Right ventricle myocardium superior (tissue), 1 donor: ENCODE data around the gene KCNAB2. TPM values are rescaled to one million over a fixed set of nuclear protein-coding genes. Genes with fewer than 3 reads are reported as not detected.

ENCODE experiments used
- ATAC-seq: fragments of 200-7000 bp; cut with Tn5 transposase; one replicate; pipeline ENCODE4 v1.9.1; 2020; ENCODE audit warnings: mild to moderate bottlenecking; ENCODE audit not compliant: poor library complexity
- DNase-seq: peaks from one replicate; pipeline ENCODE4 v3.0.0-alpha.2; 2020
- intact Hi-C: fragments of 100-400 bp; cut with DNase I; formaldehyde crosslinking; loops from one replicate; pipeline ENCODE4 v1.11.2; 2022
- total RNA-seq: library from RNA; stranded (reverse); fragmentation: NEBNext Ultra II Directional; extraction: Animal tissue kit (Norgen Biotek cat#: 25700); gene quantifications from one replicate; pipeline ENCODE4 v1.2.1, GENCODE V29; 2021
- donor health status: DM: no; HTN: yes; CAD: no; lungs with severe emphysema.

The KCNAB2 gene
- total RNA-seq, 1 donor from 2014 or later = 21.2 TPM

GRCh38 chr1:6086762-6087376 is 41.2 kb downstream of the KCNAB2 start:
- ATAC-seq (no peak), DNase-seq (no peak)
- intact Hi-C loops = no loop called here

- intact Hi-C loops = no loop called here
- DNase-seq (no peak), ATAC-seq (no peak)
Measured at GRCh38 chr1:6087377-6087772, 41.7 kb downstream of the KCNAB2 start.

- no peak for DNase-seq
- intact Hi-C loops = no loop called here
- ATAC-seq = no peak
Measured at GRCh38 chr1:6087958-6088357, 42.3 kb downstream of the KCNAB2 start.

GRCh38 chr1:6088956-6089355 is 43.3 kb downstream of the KCNAB2 start:
- DNase-seq (no peak), ATAC-seq (no peak)
- intact Hi-C loops = no loop called here

- intact Hi-C loops = no loop called here
- no peak for DNase-seq
- ATAC-seq = no peak
Measured at GRCh38 chr1:6090288-6090687, 44.6 kb downstream of the KCNAB2 start.

- intact Hi-C loops = no loop called here
- no peak for ATAC-seq
- DNase-seq = no peak
Measured at GRCh38 chr1:6090996-6091822, 45.5 kb downstream of the KCNAB2 start.

GRCh38 chr1:6091823-6092109 is 46.1 kb downstream of the KCNAB2 start:
- intact Hi-C loops = no loop called here
- ATAC-seq (no peak), DNase-seq (no peak)

GRCh38 chr1:6092211-6092610 is 46.5 kb downstream of the KCNAB2 start:
- ATAC-seq (no peak), DNase-seq (peak; percentile 9)
- intact Hi-C loops = no loop called here

- no peak for ATAC-seq
- peak; percentile 18 for DNase-seq
- intact Hi-C loops = no loop called here
Measured at GRCh38 chr1:6093071-6093470, 47.4 kb downstream of the KCNAB2 start.

GRCh38 chr1:6093611-6094010 is 47.9 kb downstream of the KCNAB2 start:
- DNase-seq (peak; percentile 8), ATAC-seq (no peak)
- intact Hi-C loops = no loop called here

- peak; percentile 34 for DNase-seq
Measured at GRCh38 chr1:6094246-6094645, 48.6 kb downstream of the KCNAB2 start.

GRCh38 chr1:6094801-6095505 is 49.3 kb downstream of the KCNAB2 start:
- ATAC-seq (no peak), DNase-seq (peak; percentile 37)

More at GRCh38 chr1:6094246-6094645, 48.6 kb downstream of the KCNAB2 start:
- intact Hi-C loops = no loop called here
- ATAC-seq = no peak

GRCh38 chr1:6095511-6096242 is 50.0 kb downstream of the KCNAB2 start:
- ATAC-seq = no peak
- DNase-seq = peak; percentile 7
- intact Hi-C loops = no loop called here

More at GRCh38 chr1:6094801-6095505, 49.3 kb downstream of the KCNAB2 start:
- intact Hi-C loops = no loop called here

GRCh38 chr1:6096243-6097116 is 50.8 kb downstream of the KCNAB2 start:
- ATAC-seq (no peak), DNase-seq (peak; percentile 37)
- intact Hi-C loops = no loop called here

- ATAC-seq = no peak
- intact Hi-C loops = no loop called here
- DNase-seq = peak; percentile 22
Measured at GRCh38 chr1:6097117-6097595, 51.5 kb downstream of the KCNAB2 start.

GRCh38 chr1:6097824-6098223 is 52.1 kb downstream of the KCNAB2 start:
- intact Hi-C loops = no loop called here
- DNase-seq = peak; percentile 38
- no peak for ATAC-seq

GRCh38 chr1:6098303-6099215 is 52.9 kb downstream of the KCNAB2 start:
- ATAC-seq = peak; percentile 55
- intact Hi-C loops = no loop called here
- peak; percentile 59 for DNase-seq
